Smooth muscle cell of the brain vasculature (primary cell): ENCODE data around the gene TENM4.

Experiments
- DNase-seq: peaks from one replicate; pipeline ENCODE4 v3.0.0-alpha.2; 2012; ENCODE audit warnings: low read depth, low spot score

Gene TENM4

DNA sequence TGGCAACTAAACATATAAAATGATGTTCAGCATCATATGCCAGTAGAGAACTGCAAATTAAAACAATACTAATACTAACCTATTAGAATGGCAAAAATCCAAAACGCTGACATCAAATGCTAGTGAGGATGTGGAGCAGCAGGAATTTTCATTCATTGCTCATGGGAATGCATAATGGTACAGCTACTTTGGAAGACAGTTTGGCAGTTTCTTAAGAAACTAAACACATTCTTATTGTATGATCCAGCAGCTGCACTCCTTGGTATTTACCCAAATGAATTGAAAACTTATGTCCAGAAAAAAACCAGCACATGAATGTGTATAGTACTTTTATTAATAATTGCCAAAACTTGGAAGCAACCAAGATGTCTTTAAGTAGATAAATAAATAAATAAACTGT is 258.0 kb downstream of the TENM4 start:
- DNase-seq = peak; percentile 7

DNA sequence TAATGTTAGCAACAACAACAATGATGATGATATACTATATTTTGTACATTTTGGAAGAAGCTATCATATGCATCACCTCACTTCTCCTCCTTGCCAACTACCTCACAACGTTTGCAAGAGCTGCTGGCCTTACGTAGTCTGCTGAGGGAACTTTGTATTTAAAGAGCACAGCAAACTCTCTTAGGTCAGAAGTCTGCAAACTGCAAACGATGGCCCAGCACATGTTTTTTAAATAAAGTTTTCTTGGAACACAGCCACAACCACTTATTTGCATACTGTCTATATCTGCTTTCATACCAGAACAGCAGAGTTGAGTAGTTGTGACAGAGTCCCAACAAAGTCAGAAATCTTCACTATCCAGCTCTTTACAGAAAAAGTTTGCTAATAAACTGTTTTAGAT is 261.7 kb downstream of the TENM4 start:
- DNase-seq = no peak

DNA sequence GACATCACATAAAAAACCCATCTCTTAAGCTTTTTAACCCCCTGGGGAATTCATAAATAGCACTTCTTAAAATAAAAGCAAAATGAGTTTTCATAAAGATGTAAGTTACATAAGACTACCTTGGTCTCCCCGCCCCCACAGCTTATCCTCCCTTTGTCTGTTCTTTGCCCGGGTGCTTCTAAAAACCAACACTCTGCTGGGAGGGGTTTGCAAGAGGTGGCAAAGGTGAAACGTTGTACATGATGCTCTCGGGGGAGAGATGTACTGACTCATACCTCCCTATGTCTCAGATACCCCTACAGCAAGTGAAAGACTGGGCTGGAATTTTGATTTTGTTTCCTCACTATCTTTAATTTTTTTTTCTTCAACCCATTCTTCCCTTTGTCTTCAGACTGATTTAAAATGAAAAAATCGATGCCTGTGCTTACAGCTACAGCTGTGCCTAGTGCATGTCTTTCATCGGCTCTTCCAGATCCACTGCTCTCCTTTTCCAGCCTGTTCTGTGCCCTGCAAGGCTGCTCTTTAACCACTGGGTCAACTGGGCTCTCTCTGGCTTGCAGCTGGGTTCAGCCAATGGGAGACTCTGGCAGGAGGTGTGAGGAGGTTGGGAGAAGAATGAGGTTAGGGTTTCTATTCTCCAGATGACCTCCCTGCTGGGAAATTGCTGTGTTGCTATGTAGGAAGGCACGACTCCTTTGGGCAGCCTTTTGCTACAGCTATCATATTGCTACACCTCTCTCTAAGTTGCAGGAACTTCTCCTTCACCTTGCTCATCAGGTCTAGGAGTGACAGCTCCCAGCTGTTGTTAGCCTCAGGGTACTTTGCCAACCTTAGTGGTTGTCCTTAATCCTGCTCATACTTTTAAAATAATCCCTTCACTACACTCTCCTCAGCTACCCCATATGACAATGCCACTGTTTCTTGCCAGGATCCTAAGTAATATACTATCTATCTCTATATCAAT is 266.5 kb downstream of the TENM4 start:
- DNase-seq = peak; percentile 18

DNA sequence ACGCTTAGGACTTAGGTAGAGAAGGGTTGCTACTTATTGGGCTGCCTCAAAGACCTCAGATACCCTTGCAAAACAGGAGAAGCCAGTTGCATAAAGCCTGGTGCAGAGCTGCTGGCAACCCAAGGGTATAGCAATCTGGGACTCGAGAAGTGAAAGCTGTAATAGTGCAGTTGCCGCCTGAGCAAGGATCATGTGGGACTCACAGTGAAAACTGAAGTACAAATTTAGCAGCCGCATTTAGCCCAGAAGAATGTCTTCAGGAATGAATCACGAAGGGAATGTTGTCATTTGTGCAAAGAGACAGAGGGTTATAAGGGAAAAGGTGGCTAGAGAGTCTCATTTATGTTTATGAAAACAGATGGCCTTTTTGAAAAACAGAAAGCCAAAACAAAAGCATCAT is 267.2 kb downstream of the TENM4 start:
- peak; percentile 23 for DNase-seq

DNA sequence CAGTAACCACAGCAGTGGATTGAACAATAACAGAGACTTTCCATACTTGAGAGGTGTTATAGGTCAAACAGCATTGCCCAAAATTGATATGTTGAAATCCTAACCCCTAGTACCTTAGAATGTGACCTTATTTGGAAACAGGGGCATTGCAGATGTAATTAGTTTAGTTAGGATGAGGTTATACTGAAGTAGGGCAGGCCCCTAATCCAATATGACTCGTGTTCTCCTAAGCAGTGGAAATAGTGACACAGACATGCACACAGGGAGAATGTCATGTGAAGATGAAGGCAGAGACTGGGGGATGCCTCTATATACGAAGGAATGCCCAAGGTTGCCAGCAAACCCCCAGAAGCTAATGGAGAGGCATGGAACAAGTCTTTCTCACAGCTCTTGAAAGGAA is 270.5 kb downstream of the TENM4 start:
- no peak for DNase-seq

DNA sequence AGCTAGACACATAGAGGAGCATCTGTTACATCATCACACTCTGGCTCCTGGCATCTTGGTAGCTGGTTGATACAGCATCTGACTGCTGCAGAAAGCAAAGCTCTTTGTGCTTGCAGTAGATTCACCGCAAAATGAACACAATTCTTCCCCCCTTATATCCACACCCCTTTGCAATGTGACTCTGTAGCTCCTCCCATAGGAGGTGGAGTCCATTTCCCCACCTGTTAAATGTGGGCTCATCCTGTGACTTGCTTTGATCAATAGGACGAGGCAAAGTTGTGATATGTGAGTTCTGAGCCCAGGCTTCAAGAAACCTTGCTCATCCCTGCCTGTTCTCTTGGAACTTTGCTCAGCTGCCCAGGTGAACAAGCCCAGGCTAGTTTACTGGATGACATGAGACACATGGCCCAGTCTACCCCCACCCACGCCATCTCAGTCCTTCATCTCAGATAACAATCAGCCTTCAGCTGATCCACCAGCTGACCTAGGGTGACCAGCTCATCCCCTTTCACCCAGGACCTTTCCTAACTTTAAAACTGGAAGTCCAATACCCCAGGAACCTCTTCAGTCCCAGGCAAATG is 272.2 kb downstream of the TENM4 start:
- no peak for DNase-seq

DNA sequence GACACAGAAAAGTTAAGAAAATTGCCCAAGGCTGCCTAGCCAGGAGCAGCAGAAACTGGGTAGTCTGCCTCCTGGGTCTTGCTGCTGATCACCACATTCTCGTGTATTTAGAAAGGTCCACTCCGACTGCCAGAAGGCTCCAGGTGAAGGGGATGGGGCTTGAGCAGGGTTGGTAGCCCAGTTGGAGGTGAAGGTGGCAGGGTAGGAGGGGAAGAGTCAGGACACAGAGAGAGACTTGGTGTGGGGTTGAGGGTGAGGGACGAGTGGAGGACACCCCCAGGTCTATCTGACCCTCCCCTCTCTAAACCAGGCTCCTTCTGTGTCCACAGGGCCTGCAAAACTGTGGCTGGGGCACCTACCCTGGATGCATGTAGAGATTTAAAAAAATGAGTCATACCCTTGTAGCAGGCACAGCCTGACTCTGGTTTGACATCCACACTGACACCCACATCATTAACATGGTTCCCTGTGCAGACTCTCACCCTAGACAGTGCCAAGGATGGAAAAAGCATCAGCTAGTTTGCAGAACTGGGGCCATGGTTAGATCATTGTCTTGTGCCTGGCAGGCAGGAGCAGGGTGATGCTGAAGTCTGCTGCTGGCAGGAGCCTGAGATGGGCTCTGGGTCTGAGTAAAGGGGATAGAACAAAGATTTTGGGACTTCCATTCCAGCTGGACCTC is 273.2 kb downstream of the TENM4 start:
- no peak for DNase-seq

DNA sequence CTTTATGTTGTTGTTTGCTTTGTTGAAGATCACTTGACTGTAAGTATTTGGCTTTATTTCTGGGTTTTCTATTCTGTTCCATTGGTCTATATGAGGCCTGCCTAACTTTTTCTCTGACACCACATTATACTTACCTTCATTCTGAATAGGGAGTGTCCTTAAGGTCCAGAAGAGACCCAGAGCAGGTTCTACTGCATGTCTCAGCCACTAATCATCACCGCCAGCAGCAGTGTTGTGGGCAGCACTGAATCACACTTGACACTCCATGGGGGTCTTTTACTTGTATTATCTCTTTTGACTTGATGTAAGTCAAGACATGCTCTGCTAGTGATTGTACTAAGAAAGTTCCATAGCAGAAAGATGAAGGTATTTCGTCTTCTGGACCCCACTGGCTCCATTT is 274.9 kb downstream of the TENM4 start:
- DNase-seq = no peak

DNA sequence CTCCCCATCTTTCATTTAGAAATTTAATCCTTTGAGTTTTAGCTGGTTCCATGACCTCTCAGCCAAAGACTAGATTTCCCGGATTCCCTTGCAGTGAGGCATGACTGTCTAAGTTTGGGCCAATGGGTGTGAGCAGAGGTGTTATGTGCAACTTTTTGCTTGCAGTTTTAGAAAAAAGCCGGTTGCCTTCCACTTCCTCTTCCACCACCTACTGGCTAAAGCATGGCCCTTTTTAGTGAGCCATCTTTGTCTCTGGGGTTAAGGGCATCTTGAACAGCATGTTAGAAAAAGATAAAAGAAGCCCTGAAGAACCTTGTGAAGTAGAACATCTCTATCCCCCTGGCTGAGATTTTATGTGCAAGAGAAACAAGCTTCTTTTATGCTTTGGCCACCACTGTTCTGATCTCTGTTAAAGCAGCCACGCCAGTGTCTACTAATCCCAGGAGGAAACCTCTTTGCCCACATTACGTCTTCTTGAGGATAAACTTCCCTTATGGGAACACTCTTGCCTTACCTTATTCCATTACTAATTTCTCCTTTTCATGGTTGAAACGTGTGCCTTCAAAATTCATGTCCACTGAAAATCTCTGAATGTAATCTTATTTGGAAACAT is 279.9 kb downstream of the TENM4 start:
- peak; percentile 12 for DNase-seq

DNA sequence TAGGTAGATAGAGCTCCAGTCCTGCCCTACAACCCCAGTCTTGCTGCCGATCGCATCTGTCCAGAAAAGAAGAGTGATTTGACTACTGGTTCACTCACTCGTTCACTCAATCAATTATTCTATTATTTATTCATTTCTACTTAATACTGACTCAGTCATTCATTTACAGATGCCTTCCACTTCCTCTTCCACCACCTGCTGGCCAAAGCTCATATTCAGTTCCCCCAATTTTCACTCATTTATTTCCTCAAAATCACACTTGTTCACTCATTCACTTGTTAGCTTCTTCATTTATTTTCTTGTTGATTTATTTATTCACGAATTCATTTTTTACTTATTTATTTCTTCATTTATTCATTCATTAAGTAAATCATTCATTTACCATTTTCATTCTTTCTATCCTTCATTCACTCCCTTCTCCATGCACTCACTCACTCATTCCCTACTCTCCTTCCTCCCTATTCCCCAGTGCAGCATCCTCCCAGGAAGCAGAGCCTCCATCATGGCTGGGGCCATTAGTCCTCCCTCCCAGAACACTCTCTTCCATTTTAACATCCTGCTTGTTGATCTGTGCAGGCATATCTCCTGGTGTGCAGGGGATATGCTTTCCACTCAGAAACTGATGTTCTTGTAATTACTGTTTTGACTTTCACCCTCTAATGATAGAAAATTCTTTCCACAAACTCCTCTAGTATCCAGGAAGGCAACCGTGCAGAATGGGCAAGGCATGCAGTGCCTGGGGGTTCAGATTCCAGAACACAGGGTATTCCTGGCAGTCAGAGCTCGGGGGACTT is 281.0 kb downstream of the TENM4 start:
- no peak for DNase-seq

DNA sequence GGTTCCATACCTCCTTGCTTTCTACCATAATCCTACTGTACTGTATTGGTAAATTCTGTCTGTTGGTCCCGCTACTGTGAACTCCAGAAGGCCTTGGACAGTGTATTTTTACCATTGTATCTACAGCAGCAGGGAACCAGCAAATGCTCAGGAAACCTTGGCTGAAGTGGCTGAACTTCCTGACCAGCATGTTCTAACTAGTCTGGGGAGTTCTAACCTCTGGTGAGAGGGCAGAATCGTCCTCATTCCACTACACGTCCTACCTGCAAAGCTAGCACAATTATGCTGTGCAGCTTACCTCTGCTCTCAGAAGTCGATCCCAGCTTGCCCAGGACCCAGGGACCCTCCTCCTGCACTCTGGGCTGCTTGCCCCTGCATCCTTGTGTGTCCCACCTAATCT is 283.1 kb downstream of the TENM4 start:
- no peak for DNase-seq

DNA sequence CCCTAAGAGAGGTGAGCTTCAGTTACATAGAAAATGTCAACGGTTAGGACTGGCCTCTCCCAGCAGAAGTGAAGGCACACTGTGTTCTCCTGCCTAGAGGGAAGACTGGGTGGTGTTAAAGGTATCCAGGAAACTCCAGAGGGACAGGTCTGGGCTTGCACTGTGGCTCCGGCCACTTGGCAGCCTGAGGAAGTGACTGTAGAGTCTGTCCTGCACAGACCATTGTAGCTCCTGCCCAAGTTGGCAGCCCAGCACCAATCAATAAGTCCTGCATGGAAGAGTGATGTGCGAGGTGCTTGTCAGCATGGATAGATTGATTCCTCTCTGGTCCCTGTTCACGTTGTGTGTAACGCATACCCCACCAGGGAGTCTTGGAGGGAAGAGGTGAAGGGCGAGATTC is 284.8 kb downstream of the TENM4 start:
- DNase-seq = no peak

DNA sequence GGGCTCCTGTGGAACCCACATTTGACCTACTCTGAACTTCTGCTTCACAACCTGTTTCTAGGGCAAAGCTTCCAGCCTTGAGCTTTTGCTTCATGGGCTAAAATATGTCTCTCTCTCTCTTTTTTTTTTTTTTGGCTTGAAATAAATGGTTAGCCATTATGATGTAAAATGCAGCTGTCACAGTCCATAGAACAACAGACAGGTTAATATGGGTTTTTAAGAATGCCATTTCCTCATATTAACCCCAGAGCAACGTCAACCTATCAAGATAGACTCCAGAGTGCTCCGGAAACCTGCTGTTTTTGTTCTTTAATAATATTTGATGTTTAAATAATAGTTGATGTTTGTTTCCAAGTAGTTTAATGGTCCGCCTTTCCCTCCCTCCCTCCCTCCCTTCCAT is 285.6 kb downstream of the TENM4 start:
- DNase-seq = no peak

DNA sequence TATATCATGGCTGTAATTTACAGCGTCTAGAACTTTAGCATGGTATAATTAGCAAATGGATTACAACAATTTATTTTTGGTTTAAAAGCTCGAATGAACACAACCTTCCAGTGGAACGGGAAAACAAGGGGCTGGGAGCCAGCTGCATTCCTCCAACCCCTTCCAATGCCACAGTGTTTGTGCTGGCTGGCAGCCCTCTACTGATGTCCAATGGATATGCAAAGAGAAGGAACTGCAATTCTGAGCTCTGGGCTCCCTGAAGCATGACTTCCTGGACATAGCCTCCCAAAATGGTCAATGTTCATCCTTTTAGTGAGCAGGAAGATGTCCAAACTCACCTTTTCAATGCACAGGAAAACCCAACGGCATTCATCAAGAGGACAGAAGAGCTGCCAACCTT is 288.3 kb downstream of the TENM4 start:
- DNase-seq = no peak

DNA sequence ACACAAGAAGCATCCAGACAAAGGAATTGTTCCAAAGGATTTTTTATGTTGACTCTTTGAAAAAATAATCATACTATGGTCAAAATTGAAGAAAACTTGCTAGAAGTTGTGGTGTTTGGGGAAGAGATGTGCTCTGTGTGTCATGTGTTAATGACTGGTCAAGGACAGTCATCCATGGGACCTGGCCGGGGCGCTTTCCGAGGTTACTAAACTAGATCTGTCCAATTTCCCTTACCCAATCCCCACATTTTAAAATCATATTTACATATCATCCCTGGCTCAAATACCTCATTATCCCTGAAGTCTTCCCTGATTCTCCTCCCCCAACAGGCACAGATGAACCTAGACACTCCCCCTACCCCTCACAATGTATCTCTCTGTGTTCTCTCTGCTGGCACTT is 289.4 kb downstream of the TENM4 start:
- DNase-seq = no peak

DNA sequence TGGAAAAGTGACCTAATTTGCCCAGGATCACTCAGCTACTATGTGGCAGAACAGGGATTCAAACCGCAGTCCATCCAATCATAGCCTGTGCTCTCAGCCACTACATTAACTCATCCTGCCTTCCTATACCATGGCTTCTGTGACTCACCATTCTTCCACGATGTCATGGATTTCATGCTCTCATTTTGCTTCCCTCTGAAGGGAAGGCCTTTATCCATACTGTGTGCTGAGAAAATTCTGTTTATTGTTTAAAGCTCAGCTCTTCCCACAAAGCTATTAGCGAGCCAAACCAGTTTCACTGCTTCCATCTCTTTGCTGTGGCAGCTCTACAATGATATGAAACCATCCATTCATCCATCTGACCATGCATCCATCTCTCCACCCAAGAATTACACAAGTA is 289.9 kb downstream of the TENM4 start:
- DNase-seq = no peak

DNA sequence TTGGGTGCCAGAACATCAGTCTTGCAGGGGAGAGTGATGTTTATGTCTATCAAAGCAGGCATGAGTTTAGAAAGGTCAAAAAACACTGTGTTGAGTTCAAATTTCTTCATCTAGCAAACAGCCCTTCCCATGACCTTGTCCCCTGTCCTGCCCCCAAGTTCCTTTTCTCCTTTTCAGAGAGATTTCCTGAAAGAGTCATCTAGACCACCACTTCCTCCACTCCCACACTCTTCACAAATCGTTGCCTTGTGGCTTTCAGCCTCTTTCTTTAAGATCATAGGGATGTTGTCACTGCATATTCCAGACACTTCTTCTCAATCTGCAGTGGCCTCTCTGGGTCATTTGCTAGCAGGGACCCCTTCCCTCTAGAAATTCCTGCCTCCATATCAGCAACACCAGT is 290.5 kb downstream of the TENM4 start:
- no peak for DNase-seq

DNA sequence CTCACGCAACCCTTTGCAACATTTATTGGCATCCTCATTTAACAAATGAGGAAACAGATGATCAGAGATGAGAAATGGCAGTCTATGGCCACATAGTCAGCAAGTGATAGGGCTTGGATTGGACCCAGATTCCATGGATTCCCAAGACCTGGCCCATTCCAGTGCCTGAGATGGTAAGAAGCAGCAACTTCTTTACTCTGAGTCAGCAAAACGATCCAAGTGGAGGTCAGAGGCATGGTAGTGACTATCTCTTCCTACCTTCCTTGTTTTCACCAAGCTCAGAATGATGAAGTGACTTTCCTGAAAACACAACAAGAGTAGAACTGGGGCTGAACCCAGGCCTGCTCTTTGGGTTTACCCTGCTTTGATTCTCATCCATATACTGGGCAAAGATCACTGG is 293.1 kb downstream of the TENM4 start:
- DNase-seq = no peak

DNA sequence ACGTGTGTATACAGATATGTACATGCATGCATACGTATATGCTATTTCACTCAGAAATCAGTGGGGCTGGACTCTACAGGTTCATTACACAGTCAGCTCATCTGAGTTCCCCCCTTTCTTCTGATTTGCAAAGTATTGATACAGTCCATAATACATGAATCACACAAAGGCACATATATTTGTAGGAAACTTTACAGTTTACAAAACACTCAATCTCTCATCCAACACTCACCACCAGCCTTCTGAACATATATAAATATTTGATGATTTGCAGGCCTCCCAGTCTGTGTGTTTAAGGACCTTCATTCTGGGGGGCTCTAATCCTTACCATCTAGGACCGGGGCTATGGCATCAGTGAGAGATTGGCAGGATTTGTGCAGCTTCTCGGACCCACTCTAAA is 293.8 kb downstream of the TENM4 start:
- DNase-seq = no peak

DNA sequence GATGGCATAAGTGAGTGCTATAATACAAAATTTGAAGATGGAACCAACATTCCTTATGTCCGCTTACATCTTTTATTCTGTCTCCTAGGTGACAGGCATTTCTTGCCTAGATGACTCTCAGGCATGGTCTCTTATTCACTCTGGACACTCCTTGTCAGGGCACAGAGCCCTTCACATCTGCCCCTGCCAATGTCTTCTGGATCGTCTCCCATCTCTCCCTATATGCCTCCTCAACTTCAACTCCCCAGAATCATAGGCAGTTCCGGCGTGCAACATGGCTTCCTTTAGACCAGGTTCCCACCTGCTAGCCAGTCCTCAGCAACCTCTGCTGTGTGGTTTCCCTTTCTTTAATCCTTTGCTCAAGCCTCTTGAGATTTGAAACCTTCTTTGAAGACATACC is 300.9 kb downstream of the TENM4 start:
- no peak for DNase-seq

DNA sequence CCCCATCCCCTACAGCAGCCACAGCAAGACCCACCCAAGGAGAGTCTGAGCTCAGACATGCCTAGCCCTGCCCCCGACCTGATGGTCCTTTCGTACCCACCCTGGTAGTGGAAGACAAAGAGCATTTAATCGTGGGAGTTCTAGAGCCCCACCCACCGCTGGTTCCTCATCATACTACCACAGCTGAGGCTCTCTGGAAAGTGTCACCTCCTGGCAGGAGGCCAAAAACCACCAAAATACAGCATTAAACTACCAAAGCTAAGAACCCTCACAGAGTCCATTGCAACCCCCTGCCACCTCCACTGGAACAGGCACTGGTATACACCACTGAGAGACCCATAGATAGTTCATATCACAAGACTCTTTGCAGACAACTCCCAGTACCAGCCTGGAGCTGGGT is 311.1 kb downstream of the TENM4 start:
- DNase-seq = no peak

DNA sequence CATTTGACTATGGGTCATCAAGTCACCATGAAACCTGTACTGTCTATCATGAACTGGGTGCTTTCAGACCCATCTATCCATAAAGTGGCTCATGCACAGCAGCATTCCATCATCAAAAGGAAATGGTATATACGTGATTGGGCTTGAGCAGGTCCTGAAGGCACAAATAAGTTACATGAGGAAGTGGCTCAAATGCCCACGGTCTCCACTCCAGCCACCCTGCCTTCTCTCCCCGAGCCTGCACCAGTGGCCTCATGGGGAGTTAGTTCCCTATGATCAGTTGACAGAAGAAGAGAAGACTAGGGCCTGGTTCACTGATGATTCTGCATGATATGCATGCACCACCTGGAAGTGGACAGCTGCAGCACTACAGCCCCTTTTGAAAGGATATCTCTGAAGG is 312.5 kb downstream of the TENM4 start:
- no peak for DNase-seq
